Calu3 (cell line): ENCODE measurements around the gene LHFPL3. TPM values are rescaled to one million over a fixed set of nuclear protein-coding genes. Genes with fewer than 3 reads are reported as not detected.

Source experiments
- BruUV-seq: library from RNA; stranded (reverse); fragments of 400-500 nt; replicated peaks from 2 replicates; lab custom pipeline; 2021; lab: Mats Ljungman, UMichigan
- CTCF ChIA-PET: fragments of 300-600 bp; sonication (Branson Sonifier 250); formaldehyde crosslinking; loops from one replicate; lab custom pipeline; 2022; ENCODE audit warnings: antibody characterized with exemption; lab: Charles Lee
- DNase-seq: peaks from one replicate; pipeline ENCODE4 v3.0.0; 2022
- H3K27ac Mint-ChIP-seq: one replicate; pipeline ENCODE4 v1.8.0; 2022; ENCODE audit warnings: mixed read lengths; ENCODE audit not compliant: unreplicated experiment
- H3K27me3 Mint-ChIP-seq: one replicate; pipeline ENCODE4 v1.8.0; 2022; ENCODE audit warnings: mixed read lengths; ENCODE audit not compliant: unreplicated experiment
- H3K36me3 Mint-ChIP-seq: one replicate; pipeline ENCODE4 v1.8.0; 2022; ENCODE audit warnings: mild to moderate bottlenecking, moderate library complexity, mixed read lengths; ENCODE audit not compliant: insufficient read depth, unreplicated experiment
- H3K4me1 Mint-ChIP-seq: one replicate; pipeline ENCODE4 v1.8.0; 2022; ENCODE audit warnings: mild to moderate bottlenecking, low read depth, mixed read lengths; ENCODE audit not compliant: unreplicated experiment
- H3K4me3 Mint-ChIP-seq: one replicate; pipeline ENCODE4 v1.8.0; 2022; ENCODE audit warnings: mild to moderate bottlenecking, low read depth, moderate library complexity, mixed read lengths; ENCODE audit not compliant: unreplicated experiment
- H3K9me3 Mint-ChIP-seq: one replicate; pipeline ENCODE4 v1.8.0; 2022; ENCODE audit warnings: low read depth, mixed read lengths; ENCODE audit not compliant: unreplicated experiment
- CTCF ChIP-seq: fragments of 200-600 bp; IDR thresholded peaks from one replicate; pipeline ENCODE4 v1.8.0; 2022; ENCODE audit warnings: antibody characterized with exemption; ENCODE audit not compliant: unreplicated experiment
- intact Hi-C: fragments of 100-400 bp; cut with micrococcal nuclease; formaldehyde crosslinking; loops from one replicate; pipeline ENCODE4 v1.10.0; 2022; ENCODE audit not compliant: unreplicated experiment
- total RNA-seq: library from RNA; stranded (reverse); gene quantifications from 2 replicates; pipeline ENCODE4 v1.2.3, GENCODE V29; 2022

LHFPL3 gene
- total RNA-seq, 1 experiment from 2014 or later: not detected

GRCh38 chr7:104894314-104894713, 565.9 kb downstream of the LHFPL3 start:
- Mint-ChIP-seq H3K4me1 (no peaks in the 10 kb centered on the region), H3K27me3 (no peaks in the 10 kb centered on the region), H3K36me3 (no peaks in the 10 kb centered on the region), H3K27ac (no peak overlapping the region), H3K4me3 (no peak overlapping the region), H3K9me3 (no peaks in the 10 kb centered on the region)
- no TSS peak for BruUV-seq
- no peak for TF ChIP-seq CTCF
- CTCF ChIA-PET: no interaction called here
- DNase-seq: no peak
- intact Hi-C loops: no loop called here

DNA sequence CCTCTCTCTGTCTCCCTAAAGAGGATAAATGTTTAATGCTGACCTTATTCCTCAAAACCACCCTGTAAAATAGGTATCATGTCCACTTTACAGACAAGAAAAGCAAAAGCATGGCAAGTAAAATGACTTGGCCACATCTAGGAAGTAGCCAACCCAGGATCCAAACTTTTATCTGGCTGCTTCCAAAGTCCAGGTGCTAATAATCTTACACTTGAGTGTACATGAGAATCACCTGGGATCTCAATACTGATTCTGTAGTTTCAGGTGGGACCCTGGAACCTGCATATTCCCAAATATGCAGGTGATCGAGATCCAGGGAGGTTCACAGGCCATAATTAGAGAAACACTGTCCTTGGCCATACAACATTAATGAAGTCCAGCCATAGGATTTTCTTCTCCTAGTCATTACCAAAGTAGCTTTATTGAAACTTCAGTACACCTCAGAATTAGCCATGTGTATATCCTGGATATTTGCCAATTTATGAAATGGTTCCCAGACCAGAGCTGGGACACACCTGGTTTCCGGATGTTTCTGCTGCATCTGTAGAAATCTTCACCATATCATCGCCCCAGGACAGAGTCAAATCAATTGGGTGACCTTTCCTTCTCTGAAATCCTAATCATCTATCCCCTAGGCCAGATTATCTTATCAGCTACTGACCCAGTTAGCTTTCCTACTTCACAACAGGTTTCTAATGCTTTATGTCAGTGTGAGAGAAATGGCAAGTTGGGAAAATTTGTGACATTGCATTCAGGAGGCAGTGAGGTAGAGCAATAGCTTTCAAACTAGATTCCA, 566.5 kb downstream of the LHFPL3 start:
- intact Hi-C loops: no loop called here
- TF ChIP-seq CTCF: no peak
- Mint-ChIP-seq H3K27ac (no peak overlapping the region), H3K4me1 (no peaks in the 10 kb centered on the region), H3K4me3 (no peak overlapping the region), H3K9me3 (no peaks in the 10 kb centered on the region), H3K36me3 (no peaks in the 10 kb centered on the region), H3K27me3 (no peaks in the 10 kb centered on the region)
- no TSS peak for BruUV-seq
- CTCF ChIA-PET: no interaction called here
- no peak for DNase-seq

DNA sequence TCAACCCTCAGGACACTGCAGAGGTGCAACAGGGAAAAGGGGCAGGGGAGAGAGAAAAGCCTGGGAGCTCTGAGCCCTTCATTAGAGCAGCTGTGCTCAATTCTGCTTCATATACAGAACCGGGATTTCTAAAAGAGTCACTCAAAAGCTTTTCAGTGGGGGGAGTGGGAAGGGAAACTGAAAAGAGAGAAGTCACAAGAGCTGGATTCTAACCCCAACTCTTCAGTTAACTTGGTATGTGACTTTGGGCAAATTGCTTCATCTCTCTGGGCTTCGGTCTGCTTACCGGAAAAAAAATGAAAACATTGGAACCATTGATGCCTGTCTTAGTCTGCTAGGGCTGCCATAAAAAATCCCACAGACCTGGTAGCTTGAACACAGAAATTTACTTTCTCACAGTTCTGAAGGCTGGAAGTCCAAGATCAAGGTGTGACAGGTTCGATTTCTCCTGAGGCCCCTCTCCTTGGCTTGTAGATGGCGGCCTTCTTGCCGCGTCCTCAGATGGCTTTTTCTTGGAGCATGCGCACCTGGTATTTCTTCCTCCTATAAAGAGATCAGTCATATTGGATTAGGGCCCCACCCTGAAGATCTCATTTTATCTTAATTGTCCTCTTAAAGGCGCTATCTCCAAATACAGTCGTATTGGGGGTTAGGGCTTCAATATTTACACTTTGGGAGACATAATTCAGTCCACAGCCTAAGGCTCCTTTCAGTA, 567.3 kb downstream of the LHFPL3 start:
- TF ChIP-seq CTCF: no peak
- Mint-ChIP-seq H3K4me3 (no peak overlapping the region), H3K27me3 (no peaks in the 10 kb centered on the region), H3K9me3 (no peaks in the 10 kb centered on the region), H3K27ac (no peak overlapping the region), H3K4me1 (peaks cover 4% of the 10 kb centered on the region), H3K36me3 (no peaks in the 10 kb centered on the region)
- DNase-seq: no peak
- intact Hi-C loops: no loop called here
- BruUV-seq: no TSS peak
- CTCF ChIA-PET: no interaction called here

GRCh38 chr7:104898434-104898833, 570.0 kb downstream of the LHFPL3 start:
- Mint-ChIP-seq H3K27me3 (no peaks in the 10 kb centered on the region), H3K4me1 (peaks cover 7% of the 10 kb centered on the region), H3K36me3 (no peaks in the 10 kb centered on the region), H3K9me3 (no peaks in the 10 kb centered on the region), H3K4me3 (no peak overlapping the region), H3K27ac (no peak overlapping the region)
- DNase-seq: no peak
- BruUV-seq: no TSS peak
- intact Hi-C loops: no loop called here
- CTCF ChIA-PET: no interaction called here
- TF ChIP-seq CTCF: no peak
